ENCODE data around the gene STK25.

GRCh38 chr2:241475267-241475666, 33.1 kb downstream of the STK25 start:
- TF ChIP-seq POLR2A (IDR thresholded peaks at IDR 0.05; ENCODE audit: extremely low read depth, insufficient read length) = no peak
- no peak for TF ChIP-seq CTCF (IDR thresholded peaks at IDR 0.05; ENCODE audit: low read depth, low read length)
- TF ChIP-seq MAX (IDR thresholded peaks at IDR 0.05; ENCODE audit: low read depth, low read length) = no peak
- no peak for TF ChIP-seq MYC (IDR thresholded peaks at IDR 0.05; ENCODE audit: low read depth, low read length)

All from NB4 (cell line).